T-cell (primary cell): ENCODE data around the gene C10orf67. TPM values are rescaled to one million over a fixed set of nuclear protein-coding genes. Genes with fewer than 3 reads are reported as not detected.

ENCODE experiments used
- ATAC-seq, 4 experiments: fragments of 200-7000 bp in 3 of 4; fragments of 150-1000 bp in 1 of 4; cut with Tn5 transposase; replicated peaks in 1 of 4; 1 replicate in 3 of 4; 2 replicates in 1 of 4; pipeline ENCODE4 v1.10.0; 2021; ENCODE audit warnings: moderate library complexity in 3 of 4, mild to moderate bottlenecking in 2 of 4, moderate number of reproducible peaks in 1 of 4
- CTCF ChIA-PET, 2 donors: fragments of 300-600 bp; sonication (Branson Sonifier 250); formaldehyde crosslinking; loops; one replicate each; lab custom pipeline; 2022; ENCODE audit warnings: antibody characterized with exemption in 2 of 2; lab: Charles Lee
- POLR2A ChIA-PET, 2 donors: fragments of 300-600 bp; sonication (Branson Sonifier 250); formaldehyde crosslinking; loops; one replicate each; lab custom pipeline; 2022; ENCODE audit warnings: antibody characterized with exemption in 2 of 2; lab: Charles Lee
- DNase-seq, 35 experiments: peaks; one replicate each; pipeline versions ENCODE4 v3.0.0 to v3.0.0-alpha.2; 2013 to 2023
- H3K27ac ChIP-seq: one replicate; pipeline ENCODE4 v1.5.1; 2013; ENCODE audit warnings: low read length
- H3K27me3 ChIP-seq, 2 experiments: replicated peaks in 1 of 2; 1 replicate in 1 of 2; 2 replicates in 1 of 2; pipeline versions ENCODE4 v1.6.1 to v1.7.0; 2013; ENCODE audit warnings: low read length in 1 of 2, mixed read lengths in 1 of 2; ENCODE audit not compliant: control insufficient read depth in 2 of 2, insufficient read depth in 2 of 2; ENCODE audit errors: extremely low read depth in 1 of 2
- H3K36me3 ChIP-seq, 2 donors: 1 replicate in 1 of 2; 2 replicates in 1 of 2; pipeline versions ENCODE4 v1.6.1 to v1.7.0; 2013; ENCODE audit warnings: low read length in 1 of 2; ENCODE audit not compliant: control insufficient read depth in 2 of 2, insufficient read depth in 1 of 2; ENCODE audit errors: extremely low read depth in 1 of 2
- H3K4me1 ChIP-seq, 2 experiments: 1 replicate in 1 of 2; 2 replicates in 1 of 2; pipeline versions ENCODE4 v1.6.1 to v1.7.0; 2013; ENCODE audit warnings: low read length in 2 of 2, mixed read lengths in 1 of 2; ENCODE audit not compliant: insufficient read depth in 2 of 2, control insufficient read depth in 1 of 2; ENCODE audit errors: extremely low read depth in 1 of 2
- H3K4me3 ChIP-seq, 2 donors: 1 replicate in 1 of 2; 2 replicates in 1 of 2; pipeline versions ENCODE4 v1.5.1 to v1.7.0; 2013; ENCODE audit warnings: mild to moderate bottlenecking in 2 of 2, low read length in 1 of 2, moderate library complexity in 1 of 2; ENCODE audit not compliant: control insufficient read depth in 1 of 2; ENCODE audit errors: extremely low read depth in 1 of 2
- H3K9me3 ChIP-seq: 2 replicates; pipeline ENCODE4 v1.7.0; 2013
- H3K27ac Mint-ChIP-seq, 2 donors: one replicate each; pipeline ENCODE4 v1.8.0; 2020 to 2021; ENCODE audit warnings: mild to moderate bottlenecking in 2 of 2, mixed read lengths in 2 of 2
- H3K27me3 Mint-ChIP-seq, 2 donors: one replicate each; pipeline ENCODE4 v1.8.0; 2021 to 2022; ENCODE audit warnings: mixed read lengths in 2 of 2
- H3K36me3 Mint-ChIP-seq: one replicate; pipeline ENCODE4 v1.8.0; 2021; ENCODE audit warnings: mixed read lengths
- H3K4me1 Mint-ChIP-seq, 3 donors: one replicate each; pipeline ENCODE4 v1.8.0; 2020 to 2022; ENCODE audit warnings: mixed read lengths in 3 of 3, mild to moderate bottlenecking in 1 of 3
- H3K4me3 Mint-ChIP-seq, 3 donors: one replicate each; pipeline ENCODE4 v1.8.0; 2020 to 2022; ENCODE audit warnings: mild to moderate bottlenecking in 3 of 3, mixed read lengths in 3 of 3, moderate library complexity in 3 of 3
- H3K9me3 Mint-ChIP-seq, 3 donors: one replicate each; pipeline ENCODE4 v1.8.0; 2020 to 2022; ENCODE audit warnings: mixed read lengths in 3 of 3
- WGBS: methylation state at CpG from one replicate; pipeline ENCODE4 v1.1.5; 2013; ENCODE audit warnings: missing lambda C conversion rate; ENCODE audit not compliant: insufficient coverage; 5-methylcytosine and 5-hydroxymethylcytosine counted together
- total RNA-seq, 35 experiments: library from RNA in 6 of 35; stranded (reverse) in 6 of 35; fragments of 120-200 nt in 1 of 35; gene quantifications; one replicate each; pipeline versions ENCODE4 v1.2.1 to v1.2.4 and lab custom pipeline; 2013 to 2026

The C10orf67 gene
- total RNA-seq, 5 donors from 2014 or later (not counting 1 experiment from before 2014, with no cell fraction given) = 0.13 TPM; not detected in 4

GRCh38 chr10:23384364-23384763 is 39.8 kb upstream of the C10orf67 start:
- ChIA-PET CTCF (no interaction called here), POLR2A (no interaction called here)
- H3K36me3 ChIP-seq = no peaks in the 10 kb centered on the region
- H3K27ac ChIP-seq = no peak overlapping the region
- no peak overlapping the region for H3K27ac Mint-ChIP-seq
- no CpG with 5 or more reads among the region's 1 CpG for WGBS
- H3K27me3 Mint-ChIP-seq = peaks cover 0 to 3% of the 10 kb centered on the region in 2 donors
- no peak overlapping the region for H3K4me3 Mint-ChIP-seq
- H3K4me3 ChIP-seq = no peak overlapping the region
- H3K9me3 ChIP-seq = no peaks in the 10 kb centered on the region
- H3K27me3 ChIP-seq = no peaks in the 10 kb centered on the region
- H3K9me3 Mint-ChIP-seq = no peaks in the 10 kb centered on the region
- DNase-seq (no peak), ATAC-seq (no peak)
- H3K36me3 Mint-ChIP-seq = no peaks in the 10 kb centered on the region
- no peaks in the 10 kb centered on the region for H3K4me1 ChIP-seq
- no peaks in the 10 kb centered on the region for H3K4me1 Mint-ChIP-seq

GRCh38 chr10:23383637-23384036 is 39.0 kb upstream of the C10orf67 start:
- CTCF ChIA-PET = interaction anchor here in 1 of 2 donors (0.7 kb wide), 1 partner anchor 1389 kb away, joined by 3 read pairs; no protein-coding TSS in a partner anchor

GRCh38 chr10:23381298-23382040 is 36.9 kb upstream of the C10orf67 start:
- H3K27me3 Mint-ChIP-seq = peaks cover 0 to 3% of the 10 kb centered on the region in 2 donors
- DNase-seq (no peak), ATAC-seq (no peak)
- no peak overlapping the region for H3K27ac Mint-ChIP-seq
- no peaks in the 10 kb centered on the region for H3K27me3 ChIP-seq
- H3K4me3 Mint-ChIP-seq = no peak overlapping the region
- no peak overlapping the region for H3K4me3 ChIP-seq
- CTCF ChIA-PET = interaction anchor here in 1 of 2 donors (0.8 kb wide), 1 partner anchor 40 kb away, joined by 3 read pairs; no protein-coding TSS in a partner anchor
- no peaks in the 10 kb centered on the region for H3K36me3 Mint-ChIP-seq
- no peaks in the 10 kb centered on the region for H3K4me1 ChIP-seq
- no peaks in the 10 kb centered on the region for H3K9me3 ChIP-seq
- no CpG with 5 or more reads among the region's 3 CpGs for WGBS
- no peaks in the 10 kb centered on the region for H3K9me3 Mint-ChIP-seq
- no peaks in the 10 kb centered on the region for H3K4me1 Mint-ChIP-seq
- no peaks in the 10 kb centered on the region for H3K36me3 ChIP-seq
- no peak overlapping the region for H3K27ac ChIP-seq
- POLR2A ChIA-PET = interaction anchor here (0.5 to 0.7 kb wide), 3 partner anchors 12 to 153 kb away, joined by 3 read pairs; no protein-coding TSS in a partner anchor

More at GRCh38 chr10:23383637-23384036, 39.0 kb upstream of the C10orf67 start:
- no peaks in the 10 kb centered on the region for H3K36me3 Mint-ChIP-seq
- no peak overlapping the region for H3K4me3 ChIP-seq
- H3K9me3 ChIP-seq = no peaks in the 10 kb centered on the region
- DNase-seq (no peak), ATAC-seq (no peak)
- H3K36me3 ChIP-seq = no peaks in the 10 kb centered on the region
- H3K4me1 ChIP-seq = no peaks in the 10 kb centered on the region
- H3K4me1 Mint-ChIP-seq = no peaks in the 10 kb centered on the region
- H3K27ac Mint-ChIP-seq = no peak overlapping the region
- H3K27me3 Mint-ChIP-seq = peaks cover 0 to 3% of the 10 kb centered on the region in 2 donors
- H3K27ac ChIP-seq = no peak overlapping the region
- no peak overlapping the region for H3K4me3 Mint-ChIP-seq
- H3K27me3 ChIP-seq = no peaks in the 10 kb centered on the region
- POLR2A ChIA-PET = no interaction called here
- no CpG with 5 or more reads among the region's 2 CpGs for WGBS
- no peaks in the 10 kb centered on the region for H3K9me3 Mint-ChIP-seq

GRCh38 chr10:23379686-23380085 is 35.1 kb upstream of the C10orf67 start:
- H3K4me1 Mint-ChIP-seq = no peaks in the 10 kb centered on the region
- H3K27me3 ChIP-seq = no peaks in the 10 kb centered on the region
- WGBS = no CpG with 5 or more reads among the region's 3 CpGs
- H3K36me3 Mint-ChIP-seq = no peaks in the 10 kb centered on the region
- ATAC-seq = no peak
- no peak overlapping the region for H3K27ac ChIP-seq
- DNase-seq = no peak
- no peaks in the 10 kb centered on the region for H3K4me1 ChIP-seq
- H3K36me3 ChIP-seq = no peaks in the 10 kb centered on the region
- no peak overlapping the region for H3K4me3 ChIP-seq
- H3K27me3 Mint-ChIP-seq = peaks cover 0 to 3% of the 10 kb centered on the region in 2 donors
- no peaks in the 10 kb centered on the region for H3K9me3 ChIP-seq
- H3K4me3 Mint-ChIP-seq = no peak overlapping the region
- POLR2A ChIA-PET = no interaction called here
- H3K9me3 Mint-ChIP-seq = no peaks in the 10 kb centered on the region
- CTCF ChIA-PET = no interaction called here
- no peak overlapping the region for H3K27ac Mint-ChIP-seq

- peaks cover 0 to 5% (median 2%) of the 10 kb centered on the region in 3 donors for H3K4me1 Mint-ChIP-seq
- H3K4me1 ChIP-seq = no peaks in the 10 kb centered on the region
- peaks cover 0 to 1% of the 10 kb centered on the region in 2 donors for H3K27me3 Mint-ChIP-seq
- H3K27ac ChIP-seq = no peak overlapping the region
- H3K4me3 Mint-ChIP-seq = no peak overlapping the region
- no CpG with 5 or more reads among the region's 3 CpGs for WGBS
- H3K4me3 ChIP-seq = no peak overlapping the region
- H3K27me3 ChIP-seq = no peaks in the 10 kb centered on the region
- DNase-seq (no peak), ATAC-seq (no peak)
- H3K27ac Mint-ChIP-seq = no peak overlapping the region
- no peaks in the 10 kb centered on the region for H3K36me3 Mint-ChIP-seq
- H3K9me3 Mint-ChIP-seq = peaks cover 0 to 4% (median 0%) of the 10 kb centered on the region in 3 donors
- POLR2A ChIA-PET = no interaction called here
- H3K9me3 ChIP-seq = no peaks in the 10 kb centered on the region
- H3K36me3 ChIP-seq = no peaks in the 10 kb centered on the region
- CTCF ChIA-PET = interaction anchor here in 1 of 2 donors (1.0 kb wide), 1 partner anchor 62 kb away, joined by 3 read pairs; no protein-coding TSS in a partner anchor
Observed at GRCh38 chr10:23376229-23376655, 31.6 kb upstream of the C10orf67 start.

GRCh38 chr10:23375366-23375765 is 30.8 kb upstream of the C10orf67 start:
- Histone ChIP-seq H3K27ac (no peak overlapping the region), H3K27me3 (no peaks in the 10 kb centered on the region), H3K9me3 (no peaks in the 10 kb centered on the region), H3K36me3 (no peaks in the 10 kb centered on the region), H3K4me3 (no peak overlapping the region), H3K4me1 (peaks cover 0 to 1% of the 10 kb centered on the region in 2 experiments)
- ATAC-seq (no peak), DNase-seq (no peak)
- peaks cover 0 to 4% (median 0%) of the 10 kb centered on the region in 3 donors for H3K9me3 Mint-ChIP-seq
- H3K4me3 Mint-ChIP-seq = no peak overlapping the region
- WGBS = 80% methylated on average over 1 of the region's 4 CpGs
- H3K36me3 Mint-ChIP-seq = no peaks in the 10 kb centered on the region
- H3K27me3 Mint-ChIP-seq = no peaks in the 10 kb centered on the region
- ChIA-PET POLR2A (no interaction called here), CTCF (no interaction called here)
- peaks cover 2 to 8% (median 3%) of the 10 kb centered on the region in 3 donors for H3K4me1 Mint-ChIP-seq
- no peak overlapping the region for H3K27ac Mint-ChIP-seq
